Effector memory CD4-positive, alpha-beta T cell (primary cell): Measurements from ENCODE around the gene CUX1.
"Not testable (repeated sequence)": the region's sequence is repeated elsewhere in the genome, so short reads cannot be mapped to it uniquely, and the experiment has no call there.

ENCODE experiments used
- DNase-seq, 3 donors: peaks; one replicate each; pipeline ENCODE4 v3.0.0-alpha.2; 2020
- H3K27ac ChIP-seq: 2 replicates; pipeline ENCODE4 v1.7.0; 2013; ENCODE audit warnings: mild to moderate bottlenecking, low read length, moderate library complexity; ENCODE audit not compliant: insufficient read depth, poor library complexity, severe bottlenecking
- H3K27me3 ChIP-seq: replicated peaks from 2 replicates; pipeline ENCODE4 v1.7.0; 2013; ENCODE audit warnings: mild to moderate bottlenecking, low read length; ENCODE audit not compliant: insufficient read depth, control insufficient read depth, poor library complexity, severe bottlenecking
- H3K36me3 ChIP-seq: 2 replicates; pipeline ENCODE4 v1.7.0; 2013; ENCODE audit warnings: mild to moderate bottlenecking, low read length, moderate library complexity; ENCODE audit not compliant: control insufficient read depth, insufficient read depth
- H3K4me1 ChIP-seq: 2 replicates; pipeline ENCODE4 v1.7.0; 2013; ENCODE audit warnings: low read length, mild to moderate bottlenecking; ENCODE audit not compliant: control insufficient read depth, insufficient read depth, poor library complexity, severe bottlenecking
- H3K4me3 ChIP-seq: 2 replicates; pipeline ENCODE4 v1.7.0; 2013; ENCODE audit warnings: low read length, low read depth, mild to moderate bottlenecking; ENCODE audit not compliant: insufficient read depth, poor library complexity, severe bottlenecking
- H3K9me3 ChIP-seq: 2 replicates; pipeline ENCODE4 v1.7.0; 2013; ENCODE audit warnings: mild to moderate bottlenecking, low read length, moderate library complexity; ENCODE audit not compliant: control insufficient read depth

Gene CUX1

DNA sequence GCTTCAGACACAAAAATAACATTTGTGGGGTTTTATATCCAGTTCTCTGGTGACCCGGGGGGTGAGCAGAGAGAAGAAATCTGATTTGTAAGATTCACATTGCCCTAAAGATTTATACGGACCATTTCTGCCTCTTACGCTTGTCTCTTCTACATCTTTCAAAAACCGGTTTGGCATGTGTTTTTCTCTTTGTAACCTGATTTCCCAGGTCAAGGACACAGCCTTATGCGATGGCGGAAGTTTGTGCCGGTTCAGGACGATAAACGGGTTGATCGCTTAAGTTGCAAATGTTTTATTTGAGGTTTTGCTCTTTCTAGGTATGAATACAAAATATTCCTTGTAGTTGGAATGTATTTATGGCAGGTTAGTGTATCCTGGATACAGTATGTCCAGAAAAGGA, 407.6 kb downstream of the CUX1 start:
- peaks cover 4% of the 10 kb centered on the region for H3K36me3 ChIP-seq
- no peak overlapping the region for H3K27ac ChIP-seq
- H3K9me3 ChIP-seq = no peaks in the 10 kb centered on the region

DNA sequence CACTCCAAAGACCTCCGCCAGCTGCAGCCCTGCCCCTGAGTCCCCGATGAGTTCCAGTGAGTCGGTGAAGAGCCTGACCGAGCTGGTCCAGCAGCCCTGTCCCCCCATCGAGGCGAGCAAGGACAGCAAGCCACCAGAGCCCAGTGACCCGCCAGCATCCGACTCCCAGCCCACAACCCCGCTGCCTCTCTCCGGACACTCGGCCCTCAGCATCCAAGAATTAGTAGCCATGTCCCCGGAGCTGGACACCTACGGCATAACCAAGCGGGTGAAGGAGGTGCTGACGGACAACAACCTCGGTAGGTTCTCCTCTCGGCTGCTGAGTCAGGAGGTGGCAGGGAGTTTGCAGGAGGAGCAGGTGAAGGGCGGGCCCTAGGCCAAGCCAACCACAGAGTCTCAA, 409.9 kb downstream of the CUX1 start:
- Histone ChIP-seq H3K27ac (no peak overlapping the region), H3K4me1 (no peaks in the 10 kb centered on the region), H3K4me3 (no peak overlapping the region), H3K9me3 (no peaks in the 10 kb centered on the region), H3K27me3 (no peaks in the 10 kb centered on the region), H3K36me3 (peaks cover 4% of the 10 kb centered on the region)
- DNase-seq = no peak

More for the DNA sequence above, 407.6 kb downstream of the CUX1 start:
- H3K4me1 ChIP-seq = no peaks in the 10 kb centered on the region
- no peak for DNase-seq
- H3K4me3 ChIP-seq = no peak overlapping the region
- H3K27me3 ChIP-seq = no peaks in the 10 kb centered on the region

- Histone ChIP-seq H3K27me3 (no peaks in the 10 kb centered on the region), H3K4me3 (no peak overlapping the region), H3K9me3 (no peaks in the 10 kb centered on the region), H3K27ac (no peak overlapping the region), H3K4me1 (no peaks in the 10 kb centered on the region), H3K36me3 (peaks cover 6% of the 10 kb centered on the region)
- no peak for DNase-seq
Measured at GRCh38 chr7:102228935-102229334, 411.5 kb downstream of the CUX1 start.

- H3K4me3 ChIP-seq, H3K9me3 ChIP-seq, H3K27ac ChIP-seq, H3K4me1 ChIP-seq, H3K36me3 ChIP-seq, H3K27me3 ChIP-seq, DNase-seq: not testable (repeated sequence)
Measured at GRCh38 chr7:102230162-102230561, 412.7 kb downstream of the CUX1 start.

GRCh38 chr7:102230593-102230992, 413.2 kb downstream of the CUX1 start:
- Histone ChIP-seq H3K27ac (no peak overlapping the region), H3K9me3 (no peaks in the 10 kb centered on the region), H3K4me3 (no peak overlapping the region), H3K36me3 (peaks cover 7% of the 10 kb centered on the region), H3K27me3 (no peaks in the 10 kb centered on the region), H3K4me1 (no peaks in the 10 kb centered on the region)
- DNase-seq = no peak

- H3K4me3 ChIP-seq = no peak overlapping the region
- no peak overlapping the region for H3K27ac ChIP-seq
- DNase-seq = no peak
- no peaks in the 10 kb centered on the region for H3K9me3 ChIP-seq
- H3K36me3 ChIP-seq = peaks cover 3% of the 10 kb centered on the region
- H3K4me1 ChIP-seq = no peaks in the 10 kb centered on the region
- no peaks in the 10 kb centered on the region for H3K27me3 ChIP-seq
Measured at GRCh38 chr7:102232611-102233286, 415.3 kb downstream of the CUX1 start.

DNA sequence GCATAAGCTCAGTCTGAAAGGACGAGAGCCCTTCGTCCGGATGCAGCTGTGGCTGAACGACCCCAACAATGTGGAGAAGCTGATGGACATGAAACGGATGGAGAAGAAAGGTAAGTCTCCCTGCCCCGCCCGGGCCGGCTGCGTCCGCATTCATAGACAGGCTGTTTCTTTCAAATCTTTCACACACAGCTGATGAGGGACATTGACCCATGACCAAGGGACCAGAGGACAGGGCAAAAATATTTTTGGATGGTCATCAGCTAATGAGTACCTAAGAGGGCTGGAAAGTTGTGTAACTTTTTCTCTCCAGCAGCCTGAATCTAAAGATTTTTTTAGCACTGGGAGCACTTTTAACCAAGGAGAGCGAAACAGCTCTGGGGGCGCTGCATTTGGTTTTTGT, 416.7 kb downstream of the CUX1 start:
- H3K27ac ChIP-seq = no peak overlapping the region
- no peaks in the 10 kb centered on the region for H3K4me1 ChIP-seq
- H3K4me3 ChIP-seq = no peak overlapping the region
- H3K27me3 ChIP-seq = no peaks in the 10 kb centered on the region
- no peak for DNase-seq
- peaks cover 4% of the 10 kb centered on the region for H3K36me3 ChIP-seq
- no peaks in the 10 kb centered on the region for H3K9me3 ChIP-seq

GRCh38 chr7:102234801-102235550, 417.6 kb downstream of the CUX1 start:
- H3K4me1 ChIP-seq = no peaks in the 10 kb centered on the region
- no peak overlapping the region for H3K4me3 ChIP-seq
- H3K27me3 ChIP-seq = no peaks in the 10 kb centered on the region
- DNase-seq = no peak
- H3K36me3 ChIP-seq = peaks cover 12% of the 10 kb centered on the region
- H3K9me3 ChIP-seq = no peaks in the 10 kb centered on the region
- H3K27ac ChIP-seq = no peak overlapping the region

GRCh38 chr7:102236102-102236501, 418.7 kb downstream of the CUX1 start:
- H3K27me3 ChIP-seq = no peaks in the 10 kb centered on the region
- H3K4me3 ChIP-seq = no peak overlapping the region
- peaks cover 14% of the 10 kb centered on the region for H3K36me3 ChIP-seq
- no peak for DNase-seq
- no peaks in the 10 kb centered on the region for H3K4me1 ChIP-seq
- H3K27ac ChIP-seq = no peak overlapping the region
- no peaks in the 10 kb centered on the region for H3K9me3 ChIP-seq

GRCh38 chr7:102236592-102237287, 419.3 kb downstream of the CUX1 start:
- H3K9me3 ChIP-seq = no peaks in the 10 kb centered on the region
- H3K4me3 ChIP-seq = no peak overlapping the region
- peak in 2 of 3 donors; percentile 4 to 8 for DNase-seq
- H3K4me1 ChIP-seq = no peaks in the 10 kb centered on the region
- H3K36me3 ChIP-seq = peaks cover 18% of the 10 kb centered on the region
- H3K27ac ChIP-seq = no peak overlapping the region
- no peaks in the 10 kb centered on the region for H3K27me3 ChIP-seq
